Inflammatory macrophage treated with lipopolysaccharide for 1 hour (primary cell): ENCODE results near the gene ZDHHC14.

ENCODE experiments used
- DNase-seq, 2 donors: peaks; one replicate each; pipeline ENCODE4 v3.0.0-alpha.2; 2020 to 2022

The ZDHHC14 gene

GRCh38 chr6:157652601-157653363 is 271.8 kb downstream of the ZDHHC14 start:
- no peak for DNase-seq

DNA sequence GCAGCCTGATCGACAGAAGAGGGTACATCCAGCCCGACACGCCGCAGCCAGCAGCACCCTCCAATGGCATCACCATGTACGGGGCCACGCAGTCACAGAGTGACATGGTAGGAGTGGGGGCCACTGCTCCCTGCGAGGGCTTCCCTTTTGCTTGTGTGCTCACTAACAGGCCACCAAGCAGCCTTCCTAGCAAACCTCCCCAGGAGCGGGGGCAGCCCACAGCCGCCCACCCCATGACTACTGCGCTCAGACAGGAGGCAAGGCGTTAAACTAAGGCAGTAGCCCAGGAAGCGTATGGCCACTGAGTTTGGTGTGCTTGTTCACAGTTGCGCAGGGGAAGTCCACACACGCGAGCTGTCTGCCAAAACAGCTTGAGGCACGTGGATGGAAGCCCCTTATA is 272.5 kb downstream of the ZDHHC14 start:
- no peak for DNase-seq

- no peak for DNase-seq
Measured at GRCh38 chr6:157655139-157655538, 274.1 kb downstream of the ZDHHC14 start.

- DNase-seq, result no peak
Measured at GRCh38 chr6:157656437-157656997, 275.5 kb downstream of the ZDHHC14 start.

DNA sequence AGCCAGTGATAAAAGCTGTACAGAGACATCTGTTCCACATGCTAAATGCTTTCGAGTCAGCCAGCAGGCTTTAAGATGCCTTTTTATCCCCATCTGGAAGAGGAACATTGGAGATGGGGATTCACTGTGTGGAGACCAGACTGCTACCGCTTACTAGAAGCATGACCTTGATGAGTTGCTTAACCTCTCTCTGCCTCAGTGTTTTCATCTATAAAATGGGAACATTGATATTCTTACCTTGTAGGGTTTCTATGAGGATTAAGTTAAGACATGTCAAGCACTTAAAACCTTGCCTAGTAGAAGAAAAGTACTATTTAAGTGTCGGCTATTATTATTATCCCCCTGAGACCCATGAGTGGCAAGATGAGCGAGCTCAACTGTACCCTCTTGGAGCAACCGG is 276.8 kb downstream of the ZDHHC14 start:
- no peak for DNase-seq

GRCh38 chr6:157658301-157658700 is 277.3 kb downstream of the ZDHHC14 start:
- DNase-seq, result no peak

DNA sequence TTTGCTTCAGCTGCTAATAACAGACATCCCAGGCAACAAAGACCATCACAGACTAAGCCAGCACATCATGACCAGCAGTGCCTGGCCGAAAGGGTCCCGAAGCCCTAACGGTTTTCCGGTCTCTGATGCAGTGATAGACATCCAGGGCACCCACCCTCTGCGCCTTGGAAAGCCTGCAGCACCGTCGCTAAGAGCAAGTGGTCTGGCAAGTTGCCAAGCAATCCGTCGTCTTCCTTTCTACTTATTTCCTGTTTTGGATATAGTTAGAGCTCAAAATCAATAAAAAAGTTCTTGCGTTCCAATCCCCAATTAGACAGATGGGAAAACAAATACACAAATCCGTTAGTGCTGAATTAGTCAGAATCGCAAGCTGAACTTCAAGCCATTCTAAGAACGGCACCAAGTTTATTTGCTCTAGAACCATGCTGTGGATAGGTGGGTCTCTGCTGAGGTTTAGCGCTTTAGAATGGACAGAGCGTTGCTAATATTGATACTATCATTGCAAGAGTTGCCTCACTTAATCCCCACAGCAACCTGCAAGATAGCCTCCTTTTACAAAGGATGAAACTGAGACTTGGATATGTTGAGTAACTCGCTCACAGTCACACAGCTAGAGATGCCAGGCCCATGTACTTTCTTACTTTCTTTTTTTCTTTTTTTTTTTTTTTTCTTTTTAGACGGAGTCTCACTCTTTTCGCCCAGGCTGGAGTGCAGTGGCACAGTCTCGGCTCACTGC is 278.7 kb downstream of the ZDHHC14 start:
- no peak for DNase-seq

DNA sequence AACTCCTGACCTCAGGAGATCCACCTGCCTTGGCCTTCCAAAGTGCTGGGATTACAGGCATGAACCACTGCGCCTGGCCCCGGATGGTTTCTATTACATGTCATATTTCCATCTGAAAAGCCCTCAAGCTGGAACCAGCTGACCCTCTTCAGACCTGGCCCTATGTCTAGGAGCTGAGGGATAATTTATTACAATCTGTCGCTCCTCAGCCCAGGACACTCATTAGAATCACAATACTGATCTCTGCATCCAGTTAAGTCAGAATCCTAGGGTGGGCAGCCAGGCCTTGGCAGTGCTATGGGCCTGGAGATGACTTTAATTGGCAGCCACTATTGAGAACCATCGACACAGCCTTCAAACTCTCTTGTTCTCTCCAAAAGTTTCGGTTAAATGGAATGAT is 279.4 kb downstream of the ZDHHC14 start:
- DNase-seq, result no peak

DNA sequence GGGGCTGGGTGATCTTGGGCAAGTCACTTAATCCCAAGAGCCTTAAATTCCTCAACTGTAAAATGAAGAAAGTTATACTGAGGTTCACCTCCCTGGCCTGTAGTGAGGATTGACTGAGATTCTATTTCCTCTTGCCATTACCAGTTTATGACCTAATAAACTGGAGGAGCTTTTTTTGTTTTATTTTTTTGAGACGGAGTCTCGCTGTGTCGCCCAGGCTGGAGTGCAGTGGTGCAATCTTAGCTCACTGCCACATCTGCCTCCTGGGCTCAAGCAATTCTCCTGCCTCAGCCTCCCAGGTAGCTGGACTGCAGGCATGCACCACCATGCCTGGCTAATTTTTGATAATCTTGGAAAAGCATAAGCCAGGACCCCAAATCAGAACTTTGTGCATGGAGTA is 280.7 kb downstream of the ZDHHC14 start:
- no peak for DNase-seq

- no peak for DNase-seq
Measured at GRCh38 chr6:157663261-157663660, 282.3 kb downstream of the ZDHHC14 start.

DNA sequence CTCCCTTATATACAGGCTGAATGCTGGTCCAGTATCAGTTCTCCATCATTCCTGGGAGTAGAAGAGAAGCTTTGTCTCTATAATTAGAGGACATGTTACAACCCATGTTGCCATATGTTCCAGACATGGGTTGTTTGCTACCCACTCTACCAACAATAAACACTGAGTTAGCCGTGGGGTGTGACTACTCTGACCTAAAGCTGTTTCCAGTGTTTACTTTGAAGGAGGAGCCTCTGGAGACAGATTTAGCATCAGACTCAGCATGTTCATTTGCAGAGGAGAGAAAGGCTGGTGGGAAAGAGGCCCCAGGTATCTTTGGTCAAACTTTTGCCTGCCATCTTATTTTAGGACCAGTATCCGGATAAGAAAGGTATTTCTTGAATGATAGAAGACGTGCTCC is 284.2 kb downstream of the ZDHHC14 start:
- DNase-seq, result no peak

DNA sequence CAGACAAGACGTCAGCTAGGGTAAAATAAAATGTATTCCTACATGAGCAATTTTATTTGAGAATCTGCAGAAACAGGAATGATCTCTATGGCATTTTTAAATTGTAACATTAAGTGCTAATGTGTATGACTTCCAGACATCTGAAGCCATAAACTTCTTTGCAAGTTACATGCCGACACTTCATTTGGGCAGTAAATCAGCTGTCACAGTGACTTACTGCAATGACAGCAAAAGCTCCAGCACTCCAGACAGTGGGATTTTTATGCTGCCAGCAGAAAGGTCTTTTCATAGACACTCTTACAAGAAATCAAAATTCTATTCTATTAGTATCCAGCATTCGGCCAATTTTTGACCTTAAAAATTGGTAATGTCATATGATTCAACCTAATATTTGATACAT is 285.7 kb downstream of the ZDHHC14 start:
- DNase-seq, result no peak

GRCh38 chr6:157667211-157668008 is 286.4 kb downstream of the ZDHHC14 start:
- peak; percentile 35 to 83 for DNase-seq

GRCh38 chr6:157668009-157668401 is 287.0 kb downstream of the ZDHHC14 start:
- no peak for DNase-seq

DNA sequence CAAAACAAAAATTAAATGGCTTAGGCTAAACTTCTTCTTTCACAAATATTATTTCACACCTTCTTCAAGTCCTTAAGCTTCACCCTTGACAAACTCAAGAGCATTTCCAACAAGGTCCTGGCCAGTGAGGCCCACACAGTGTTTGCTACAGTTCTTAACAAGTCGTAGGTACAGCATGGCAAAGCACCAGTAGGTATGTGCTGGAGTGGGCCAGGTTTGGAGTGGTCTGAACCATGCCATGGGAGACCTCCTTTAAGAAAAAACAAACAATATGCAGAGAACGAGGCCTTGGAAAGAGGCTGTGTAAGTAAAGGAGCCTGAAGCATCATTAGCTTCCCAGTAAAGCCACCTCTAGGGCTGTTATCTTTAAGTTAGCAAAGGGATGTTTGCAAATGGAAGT is 287.7 kb downstream of the ZDHHC14 start:
- no peak for DNase-seq

- no peak for DNase-seq
Measured at GRCh38 chr6:157669323-157669722, 288.3 kb downstream of the ZDHHC14 start.

DNA sequence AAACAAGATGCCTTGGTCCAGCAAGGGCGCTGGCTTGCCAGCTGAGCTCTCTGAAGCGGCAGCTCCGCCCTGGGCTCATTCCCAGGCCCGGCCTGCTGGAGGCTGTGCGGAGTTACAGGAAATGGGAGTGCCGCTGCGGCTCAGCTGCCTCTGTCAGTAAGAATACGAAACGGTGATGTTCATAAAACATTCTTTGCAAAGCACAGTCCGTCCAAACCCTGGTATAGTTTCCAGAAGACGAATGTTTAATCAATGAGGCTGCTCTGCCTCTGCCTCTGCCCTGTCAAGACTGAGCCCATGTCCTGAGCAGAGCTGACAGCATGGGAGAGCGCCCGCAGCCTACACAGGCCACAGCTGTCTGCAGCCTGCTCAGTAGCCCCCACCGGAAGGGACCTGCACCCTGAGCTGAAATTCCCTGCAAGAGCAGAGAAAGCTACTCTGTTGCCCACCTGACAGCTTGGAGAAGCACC is 288.8 kb downstream of the ZDHHC14 start:
- peak; percentile 7 to 30 for DNase-seq

GRCh38 chr6:157670466-157671186 is 289.6 kb downstream of the ZDHHC14 start:
- DNase-seq, result peak; percentile 12 to 30

DNA sequence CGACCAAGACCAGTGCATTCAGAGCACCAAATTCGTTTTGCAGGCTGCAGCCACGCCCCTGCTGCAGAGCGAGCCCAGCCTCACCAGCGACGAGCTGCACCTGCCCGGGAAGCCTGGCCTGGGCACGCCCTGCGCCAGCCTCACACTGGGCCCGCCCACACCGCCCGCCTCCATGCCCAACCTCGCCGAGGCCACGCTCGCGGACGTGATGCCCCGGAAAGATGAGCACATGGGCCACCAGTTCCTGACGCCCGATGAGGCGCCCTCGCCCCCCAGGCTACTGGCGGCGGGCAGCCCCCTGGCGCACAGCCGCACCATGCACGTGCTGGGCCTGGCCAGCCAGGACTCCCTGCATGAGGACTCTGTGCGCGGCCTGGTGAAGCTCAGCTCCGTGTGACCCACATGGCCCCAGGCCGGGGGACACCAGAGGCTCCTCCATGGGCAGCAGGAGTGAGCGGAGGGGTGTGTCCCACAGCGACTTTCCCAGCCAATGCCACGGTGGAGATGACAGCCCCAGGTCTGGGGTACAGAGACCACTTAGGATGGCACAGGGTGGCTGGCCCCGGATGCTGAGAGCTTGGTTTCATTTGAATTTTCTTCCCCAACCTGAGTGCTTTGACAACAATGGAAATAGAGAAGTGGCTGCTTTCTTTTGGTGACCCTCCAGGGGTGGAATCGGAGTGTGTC is 291.9 kb downstream of the ZDHHC14 start:
- DNase-seq, result no peak

DNA sequence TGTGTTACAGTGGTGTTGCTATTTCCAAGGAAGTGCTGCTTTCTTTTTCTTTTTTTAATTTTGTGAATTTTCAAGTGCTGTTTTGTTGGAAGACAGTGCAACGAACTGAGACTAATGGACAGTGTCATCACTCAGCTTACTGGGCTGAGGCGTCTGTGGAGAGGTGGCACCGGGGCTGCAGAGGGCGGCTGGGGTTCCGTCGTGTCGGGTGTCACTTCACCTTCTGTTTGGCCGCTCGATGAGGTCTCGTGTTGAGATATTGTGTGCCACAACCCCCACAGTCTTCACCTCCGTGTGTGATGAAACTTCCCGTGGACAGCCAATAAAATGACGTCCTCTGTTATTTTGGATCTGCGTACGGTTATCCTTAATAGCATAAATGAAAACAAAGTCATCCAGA is 292.6 kb downstream of the ZDHHC14 start:
- DNase-seq, result no peak

GRCh38 chr6:157674061-157674460 is 293.1 kb downstream of the ZDHHC14 start:
- DNase-seq, result no peak

- no peak for DNase-seq
Measured at GRCh38 chr6:157675831-157676230, 294.8 kb downstream of the ZDHHC14 start.
